Duodenal mucosa (tissue), 2 donors: Measurements from ENCODE around the gene P2RY11.

ENCODE experiments used
- H3K27ac ChIP-seq: one replicate; pipeline ENCODE4 v1.7.0; 2013; ENCODE audit warnings: low read depth, low read length
- H3K27me3 ChIP-seq, 2 donors: one replicate each; pipeline ENCODE4 v1.7.0; 2013; ENCODE audit warnings: low read length in 2 of 2, control low read depth in 1 of 2; ENCODE audit not compliant: insufficient read depth in 2 of 2, control insufficient read depth in 1 of 2
- H3K36me3 ChIP-seq, 2 donors: one replicate each; pipeline ENCODE4 v1.7.0; 2013; ENCODE audit warnings: low read length in 2 of 2, control low read depth in 1 of 2; ENCODE audit not compliant: insufficient read depth in 2 of 2, control insufficient read depth in 1 of 2
- H3K4me1 ChIP-seq, 2 donors: one replicate each; pipeline ENCODE4 v1.7.0; 2013; ENCODE audit warnings: low read length in 2 of 2, control low read depth in 1 of 2; ENCODE audit not compliant: insufficient read depth in 2 of 2, control insufficient read depth in 1 of 2
- H3K4me3 ChIP-seq, 2 donors: one replicate each; pipeline ENCODE4 v1.7.0; 2013; ENCODE audit warnings: low read length in 2 of 2, low read depth in 1 of 2
- H3K9ac ChIP-seq, 2 donors: one replicate each; pipeline ENCODE4 v1.7.0; 2013; ENCODE audit warnings: low read length in 2 of 2, low read depth in 1 of 2
- H3K9me3 ChIP-seq, 2 donors: one replicate each; pipeline ENCODE4 v1.7.0; 2013; ENCODE audit warnings: low read length in 2 of 2, control low read depth in 1 of 2; ENCODE audit not compliant: control insufficient read depth in 1 of 2

The P2RY11 gene

DNA sequence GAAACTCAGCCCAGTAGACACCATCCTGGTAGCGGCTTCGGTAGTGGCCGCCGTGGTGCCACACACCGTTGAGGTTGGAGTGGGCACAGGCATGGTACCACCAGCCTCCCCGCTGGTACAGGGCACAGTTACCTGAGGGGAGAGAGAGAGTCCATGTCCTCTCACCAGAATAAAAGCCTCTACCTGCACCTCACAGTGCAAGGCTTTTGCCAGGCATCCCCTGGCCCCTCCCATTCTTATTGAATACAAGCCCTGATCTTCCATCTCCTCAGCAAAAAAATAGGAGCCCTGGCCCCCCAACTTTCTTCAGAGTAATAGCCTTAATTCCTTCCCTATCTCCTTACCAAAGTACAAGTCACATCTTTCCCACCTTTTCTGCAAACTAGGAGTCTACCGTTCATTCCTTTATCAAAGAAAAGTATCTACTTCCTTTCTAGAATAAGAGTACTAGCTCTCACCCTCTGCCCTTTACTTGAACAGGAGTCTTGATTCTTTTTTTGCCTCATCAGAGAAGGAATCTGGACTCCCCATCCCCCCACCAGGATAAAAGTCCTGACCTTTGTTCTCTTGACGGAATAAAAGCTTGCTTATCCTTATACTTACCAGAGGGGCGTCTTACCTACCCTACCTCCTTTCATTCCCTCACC, 18.7 kb upstream of the P2RY11 start:
- Histone ChIP-seq H3K9me3 (no peaks in the 10 kb centered on the region), H3K9ac (no peak overlapping the region), H3K4me3 (no peak overlapping the region), H3K27me3 (no peaks in the 10 kb centered on the region), H3K36me3 (peaks cover 10 to 39% of the 10 kb centered on the region in 2 donors), H3K27ac (no peak overlapping the region), H3K4me1 (peaks cover 6 to 12% of the 10 kb centered on the region in 2 donors)

DNA sequence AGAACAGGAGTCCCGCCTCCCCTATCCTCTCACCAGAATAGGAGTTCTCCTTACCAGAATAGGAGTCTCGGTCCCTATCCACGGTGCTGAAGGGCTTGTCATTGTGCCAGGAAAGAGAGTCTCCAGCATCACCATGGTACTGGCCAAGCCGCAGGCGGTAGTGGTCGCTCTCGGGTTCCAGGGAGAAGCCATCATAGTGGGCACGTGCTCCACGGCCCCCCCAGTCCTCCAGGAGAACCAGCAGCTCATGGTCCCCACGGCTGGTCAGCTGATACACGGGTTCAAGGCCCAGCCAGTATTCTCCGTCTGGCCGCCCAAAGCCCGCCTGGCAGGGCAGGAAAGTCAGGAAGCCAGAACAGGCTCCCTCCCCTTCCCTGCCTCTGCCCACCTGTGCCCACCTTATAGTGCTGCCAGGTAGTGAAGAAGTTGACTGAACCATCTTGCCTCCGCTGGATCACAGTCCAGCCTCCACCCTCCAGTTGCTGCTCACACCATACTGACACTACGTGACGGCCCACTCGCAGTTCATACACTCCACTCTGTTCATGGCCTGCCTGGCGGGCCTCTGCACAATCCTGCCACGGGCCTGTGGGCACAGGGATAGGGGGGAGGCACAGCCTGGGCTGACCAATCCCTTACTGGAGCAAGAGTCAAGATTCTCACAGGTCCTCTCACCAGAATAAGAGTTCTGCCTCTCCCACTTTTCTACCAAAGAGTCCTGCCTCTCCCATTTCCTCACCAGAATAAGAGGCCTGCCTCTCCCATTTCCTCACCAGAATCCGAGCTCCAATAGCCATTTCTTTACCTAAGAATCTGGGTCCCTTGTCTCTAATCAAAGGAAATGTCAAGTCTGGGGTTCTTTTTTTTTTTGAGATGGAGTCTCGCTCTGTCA, 18.0 kb upstream of the P2RY11 start:
- Histone ChIP-seq H3K9ac (no peak overlapping the region), H3K27me3 (no peaks in the 10 kb centered on the region), H3K36me3 (peaks cover 10 to 39% of the 10 kb centered on the region in 2 donors), H3K27ac (no peak overlapping the region), H3K9me3 (no peaks in the 10 kb centered on the region), H3K4me3 (no peak overlapping the region), H3K4me1 (peaks cover 6 to 12% of the 10 kb centered on the region in 2 donors)

DNA sequence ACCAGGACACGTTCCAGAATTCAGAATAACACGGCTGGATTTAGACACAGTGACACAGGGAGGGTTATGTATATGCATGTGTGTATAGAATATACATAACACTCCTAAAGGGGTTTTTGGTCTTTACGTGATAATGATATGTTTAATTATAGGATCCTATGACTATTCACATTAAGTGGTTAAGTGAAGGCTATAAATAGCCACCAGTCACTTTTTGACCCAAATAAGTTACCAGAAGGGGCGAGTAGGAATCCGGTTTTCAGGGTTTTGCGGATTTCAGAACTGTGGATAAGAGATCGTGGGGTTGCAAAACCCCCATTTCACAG, 15.9 kb upstream of the P2RY11 start:
- Histone ChIP-seq H3K27me3 (no peaks in the 10 kb centered on the region), H3K9ac (peak overlapping the region in 1 of 2 donors; percentile 27), H3K27ac (no peak overlapping the region), H3K4me3 (peak overlapping the region; percentile 4 to 58), H3K4me1 (peaks cover 6 to 12% of the 10 kb centered on the region in 2 donors), H3K36me3 (peaks cover 4 to 25% of the 10 kb centered on the region in 2 donors), H3K9me3 (no peaks in the 10 kb centered on the region)

DNA sequence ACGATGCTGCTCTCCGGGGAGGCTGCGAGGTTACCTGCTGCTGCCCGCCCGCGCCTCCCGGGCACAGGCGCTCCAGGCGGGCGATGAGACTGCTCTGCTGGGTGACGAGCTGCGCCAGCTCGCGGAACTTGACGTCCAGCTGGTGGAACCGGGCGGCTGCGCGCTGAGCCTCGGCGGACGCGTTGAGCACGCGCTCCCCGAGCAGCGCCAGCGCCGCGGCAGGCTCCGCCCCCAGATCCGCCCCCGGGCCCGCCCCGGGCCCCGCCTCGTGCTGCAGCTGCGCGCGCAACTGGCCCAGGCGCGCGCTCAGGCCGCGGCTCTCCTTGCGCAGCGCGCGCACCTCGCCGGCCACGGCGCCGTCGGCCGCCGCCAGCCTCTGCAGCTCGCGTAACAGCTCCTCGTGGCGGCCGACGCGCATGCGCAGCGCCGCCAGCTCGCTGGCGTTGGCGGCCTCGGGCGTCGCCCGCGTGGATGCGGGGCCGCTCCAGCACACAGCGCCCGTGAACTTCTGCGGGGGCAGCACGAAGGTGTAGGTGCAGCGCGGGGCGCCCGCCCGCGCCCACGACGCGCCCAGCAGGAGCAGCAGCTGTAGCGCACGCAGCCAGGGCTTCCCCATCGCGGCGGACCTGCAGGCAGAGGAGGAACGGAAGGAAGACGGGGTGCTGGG, 15.4 kb upstream of the P2RY11 start:
- no peaks in the 10 kb centered on the region for H3K27me3 ChIP-seq
- peak overlapping the region; percentile 66 for H3K4me3 ChIP-seq
- H3K9me3 ChIP-seq: no peaks in the 10 kb centered on the region
- peaks cover 6 to 12% of the 10 kb centered on the region in 2 donors for H3K4me1 ChIP-seq
- peak overlapping the region; percentile 42 for H3K27ac ChIP-seq
- H3K36me3 ChIP-seq: peaks cover under 1 to 21% of the 10 kb centered on the region in 2 donors
- H3K9ac ChIP-seq: peak overlapping the region; percentile 51 to 56

DNA sequence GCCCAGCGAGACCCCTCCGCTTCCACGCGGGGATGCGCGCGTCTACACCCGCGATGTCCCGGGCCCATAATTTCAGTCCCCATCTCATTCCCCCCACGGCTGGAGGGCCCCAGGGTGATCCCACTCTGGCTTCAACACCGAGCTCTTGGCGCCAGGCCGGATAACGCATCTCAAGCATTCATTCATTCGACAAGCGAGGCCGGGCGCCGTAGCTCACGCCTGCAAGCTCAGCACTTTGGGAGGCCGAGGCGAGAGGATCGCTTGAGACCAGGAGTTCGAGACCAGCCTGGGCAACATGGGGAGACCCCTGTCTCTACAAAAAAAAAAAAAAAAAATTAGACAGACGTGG, 14.9 kb upstream of the P2RY11 start:
- H3K9ac ChIP-seq: peak overlapping the region; percentile 51 to 56
- peaks cover 6 to 12% of the 10 kb centered on the region in 2 donors for H3K4me1 ChIP-seq
- peaks cover 0 to 17% of the 10 kb centered on the region in 2 donors for H3K36me3 ChIP-seq
- H3K27me3 ChIP-seq: no peaks in the 10 kb centered on the region
- peak overlapping the region; percentile 66 for H3K4me3 ChIP-seq
- H3K9me3 ChIP-seq: no peaks in the 10 kb centered on the region
- H3K27ac ChIP-seq: peak overlapping the region; percentile 42

DNA sequence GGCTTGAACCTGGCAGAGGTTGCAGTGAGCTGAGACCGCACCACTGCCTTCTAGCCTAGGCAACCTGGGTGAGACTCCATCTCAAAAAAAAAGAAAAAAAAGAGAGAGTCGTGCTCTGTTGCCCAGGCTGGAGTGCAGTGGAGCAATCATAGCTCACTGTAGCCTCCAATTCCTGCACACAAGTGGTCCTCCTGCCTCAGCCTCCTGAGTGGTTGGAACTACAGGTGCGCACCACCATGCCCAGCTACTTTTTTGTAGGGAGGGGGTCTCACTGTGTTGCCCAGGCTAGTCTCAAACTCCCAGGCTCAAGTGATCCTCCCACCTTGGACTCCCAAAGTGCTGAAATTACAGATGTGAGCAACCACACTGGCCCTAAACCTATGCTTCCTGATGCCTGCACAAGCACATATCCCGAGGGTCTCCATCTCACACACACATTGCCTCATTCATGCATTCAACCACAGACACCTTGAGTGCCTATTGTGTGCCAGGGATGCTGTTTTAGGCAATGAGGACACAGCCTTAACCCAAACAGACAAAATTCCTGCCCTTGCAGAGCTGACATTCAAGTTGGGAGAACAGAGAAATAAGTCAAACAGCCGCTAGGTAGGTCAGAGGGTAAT, 11.2 kb upstream of the P2RY11 start:
- Histone ChIP-seq H3K9ac (no peak overlapping the region), H3K27ac (no peak overlapping the region)

DNA sequence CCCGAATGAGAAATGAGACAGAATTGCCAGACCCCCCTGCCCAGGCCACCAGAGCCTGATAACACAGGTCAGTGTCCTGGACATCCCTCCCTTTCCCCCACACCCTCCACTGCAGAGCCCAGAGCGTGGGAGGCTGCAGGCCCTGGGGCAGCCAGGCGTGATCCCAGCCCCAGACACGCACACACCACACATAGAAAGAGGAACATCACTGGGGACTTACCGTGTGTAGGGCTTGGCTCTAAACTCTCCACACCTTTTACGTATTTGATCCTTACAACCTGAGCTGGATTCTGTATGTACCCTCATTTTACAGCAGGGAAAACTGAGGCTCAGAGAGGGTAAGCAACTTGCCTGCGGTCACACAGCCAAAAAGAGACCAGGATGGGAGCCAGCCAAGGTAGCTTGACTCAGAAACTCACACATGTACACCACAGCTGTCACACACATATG, 8.7 kb upstream of the P2RY11 start:
- Histone ChIP-seq H3K4me3 (no peak overlapping the region), H3K36me3 (peaks cover 4% of the 10 kb centered on the region in 2 donors), H3K27ac (peak overlapping the region; percentile 58), H3K4me1 (peaks cover 21% of the 10 kb centered on the region in 2 donors), H3K27me3 (no peaks in the 10 kb centered on the region), H3K9me3 (no peaks in the 10 kb centered on the region), H3K9ac (peak overlapping the region in 1 of 2 donors; percentile 39)

More for the DNA sequence above, 11.2 kb upstream of the P2RY11 start:
- peaks cover 11 to 14% of the 10 kb centered on the region in 2 donors for H3K4me1 ChIP-seq
- H3K9me3 ChIP-seq: no peaks in the 10 kb centered on the region
- H3K36me3 ChIP-seq: no peaks in the 10 kb centered on the region
- no peaks in the 10 kb centered on the region for H3K27me3 ChIP-seq
- H3K4me3 ChIP-seq: no peak overlapping the region

DNA sequence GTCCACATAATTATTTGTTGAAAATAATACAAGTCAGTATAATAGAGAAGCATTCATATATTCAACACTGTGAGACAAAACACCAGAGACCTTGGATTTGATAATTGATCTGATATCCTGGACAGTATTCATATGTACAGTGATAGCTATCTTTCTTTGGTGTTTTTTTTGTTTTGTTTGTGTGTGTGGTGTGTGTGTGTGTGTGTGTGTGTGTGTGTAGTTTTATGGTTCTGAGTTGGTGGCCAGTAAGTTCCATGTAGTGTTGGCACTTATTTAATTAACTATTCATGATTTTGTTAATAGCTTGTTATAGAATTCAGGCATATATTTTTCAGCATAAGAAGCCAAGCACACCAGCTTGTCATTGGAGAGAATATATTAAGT, 7.4 kb upstream of the P2RY11 start:
- no peaks in the 10 kb centered on the region for H3K9me3 ChIP-seq
- no peak overlapping the region for H3K4me3 ChIP-seq
- H3K36me3 ChIP-seq: peaks cover 8 to 16% of the 10 kb centered on the region in 2 donors
- peaks cover 22 to 26% of the 10 kb centered on the region in 2 donors for H3K4me1 ChIP-seq
- H3K27me3 ChIP-seq: no peaks in the 10 kb centered on the region
- H3K27ac ChIP-seq: no peak overlapping the region
- no peak overlapping the region for H3K9ac ChIP-seq

DNA sequence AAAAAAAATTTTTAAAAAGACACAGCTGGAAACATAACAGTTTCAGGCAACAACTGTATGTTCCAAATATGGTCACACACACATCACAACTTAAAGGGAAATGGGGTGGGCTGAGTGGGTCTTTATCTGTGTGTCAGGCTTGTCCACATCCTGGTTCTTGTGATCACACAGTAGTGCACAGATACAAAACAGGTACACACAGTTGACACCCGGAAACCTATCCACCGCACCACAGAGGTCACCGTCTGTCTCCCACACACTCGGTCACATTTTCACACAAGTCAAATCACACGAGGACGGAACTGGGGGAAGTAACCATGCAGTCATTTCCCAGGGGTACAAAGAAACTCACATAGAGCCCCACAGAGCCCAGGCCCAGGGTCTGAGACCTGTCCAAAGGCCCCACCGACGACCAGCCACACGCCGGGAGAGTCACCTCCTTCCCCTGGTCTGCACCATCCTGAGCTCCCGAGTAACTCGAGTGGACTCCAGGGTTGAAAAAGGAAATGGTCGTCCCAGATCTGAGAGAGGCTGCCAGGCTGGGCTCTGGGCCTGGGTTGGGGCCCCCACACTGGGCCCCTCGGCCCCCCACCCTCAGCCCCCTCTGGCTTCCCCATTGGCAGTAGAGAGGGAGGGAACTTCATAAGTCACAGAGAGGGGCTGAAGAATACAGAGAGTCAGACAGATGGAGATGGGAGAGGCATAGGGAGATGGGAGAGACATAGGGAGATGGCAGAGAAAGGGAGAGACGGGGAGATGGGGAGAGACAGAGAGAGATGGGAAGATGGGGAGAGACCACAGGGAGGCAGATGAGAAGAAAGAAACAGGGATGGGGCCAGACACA, 6.6 kb upstream of the P2RY11 start:
- Histone ChIP-seq H3K9me3 (no peaks in the 10 kb centered on the region), H3K4me3 (no peak overlapping the region), H3K27me3 (no peaks in the 10 kb centered on the region), H3K9ac (no peak overlapping the region), H3K4me1 (peaks cover 22 to 26% of the 10 kb centered on the region in 2 donors), H3K27ac (peak overlapping the region; percentile 8), H3K36me3 (peaks cover 14 to 23% of the 10 kb centered on the region in 2 donors)
